Activated CD4-positive, alpha-beta memory T cell treated with anti-CD3 and anti-CD28 coated beads, Interleukin-2, amount 10 ng/mL, durations not matched to agents 7 days and 5 days (primary cell): ENCODE results near the gene DLG5. TPM values are rescaled to one million over a fixed set of nuclear protein-coding genes. Genes with fewer than 3 reads are reported as not detected.
"Not testable (repeated sequence)": the region's sequence is repeated elsewhere in the genome, so short reads cannot be mapped to it uniquely, and the experiment has no call there.

ENCODE experiments used
- CTCF ChIA-PET: fragments of 350-600 bp; sonication (Branson Sonifier 250); formaldehyde crosslinking; loops from one replicate; lab custom pipeline; 2021; ENCODE audit warnings: antibody characterized with exemption, inconsistent platforms; lab: Charles Lee
- POLR2A ChIA-PET: fragments of 350-600 bp; sonication (Branson Sonifier 250); formaldehyde crosslinking; loops from one replicate; lab custom pipeline; 2021; ENCODE audit warnings: antibody characterized with exemption; lab: Charles Lee
- DNase-seq: peaks from one replicate; pipeline ENCODE4 v3.0.0-alpha.2; 2020
- H3K27ac Mint-ChIP-seq: one replicate; pipeline ENCODE4 v1.8.0; 2021; ENCODE audit warnings: mild to moderate bottlenecking, mixed read lengths
- H3K27me3 Mint-ChIP-seq: one replicate; pipeline ENCODE4 v1.8.0; 2021; ENCODE audit warnings: mixed read lengths
- H3K36me3 Mint-ChIP-seq: one replicate; pipeline ENCODE4 v1.8.0; 2021; ENCODE audit warnings: low read depth, mixed read lengths
- H3K4me1 Mint-ChIP-seq: one replicate; pipeline ENCODE4 v1.8.0; 2021; ENCODE audit warnings: mixed read lengths
- H3K4me3 Mint-ChIP-seq: one replicate; pipeline ENCODE4 v1.8.0; 2021; ENCODE audit warnings: mild to moderate bottlenecking, mixed read lengths
- H3K9me3 Mint-ChIP-seq: one replicate; pipeline ENCODE4 v1.8.0; 2021; ENCODE audit warnings: mixed read lengths
- total RNA-seq, 2 experiments: library from RNA; stranded (reverse); gene quantifications; one replicate each; pipeline ENCODE4 v1.2.3, GENCODE V29; 2021

Gene DLG5
- total RNA-seq, 2 experiments from 2014 or later = 9.6 to 9.9 TPM

DNA sequence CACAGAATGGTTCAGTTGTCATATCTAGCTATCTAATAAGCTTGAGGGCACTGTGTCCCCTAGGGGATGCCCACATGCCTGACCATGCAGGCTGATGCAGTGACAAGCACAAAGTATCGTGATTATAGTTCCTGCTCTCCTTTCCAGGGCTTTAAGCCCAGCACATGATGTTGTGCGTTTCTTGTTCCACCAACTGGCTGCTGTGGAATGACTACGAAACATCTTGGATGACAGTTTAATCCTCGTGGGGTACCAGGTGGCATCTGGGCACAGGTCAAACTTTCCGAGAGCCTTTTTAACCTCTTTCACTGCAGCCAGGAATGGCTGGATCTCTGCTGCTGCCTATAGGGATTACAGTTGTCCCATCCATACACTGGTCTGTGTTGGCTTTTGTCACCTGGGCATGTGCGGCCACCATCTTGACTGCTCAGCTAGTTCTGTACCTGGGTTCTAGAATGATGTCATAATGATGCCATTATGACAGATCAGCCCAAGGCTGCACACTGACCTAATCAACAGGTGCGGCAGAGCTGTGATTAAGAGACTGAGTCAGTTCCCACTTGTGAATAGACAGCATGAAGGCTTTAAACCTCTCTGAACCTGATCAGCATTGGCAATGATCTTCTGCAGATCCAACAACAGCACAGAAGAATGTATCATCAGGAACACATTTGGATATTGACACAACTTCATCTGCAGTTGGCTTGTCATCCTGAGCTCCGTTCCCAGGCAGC is 144.1 kb downstream of the DLG5 start:
- Mint-ChIP-seq H3K4me3 (no peak overlapping the region), H3K36me3 (no peaks in the 10 kb centered on the region), H3K4me1 (no peaks in the 10 kb centered on the region), H3K27ac (no peak overlapping the region), H3K9me3 (peaks cover 4% of the 10 kb centered on the region), H3K27me3 (no peaks in the 10 kb centered on the region)
- POLR2A ChIA-PET = no interaction called here
- DNase-seq = no peak
- CTCF ChIA-PET = no interaction called here

GRCh38 chr10:77781451-77782327 is 144.9 kb downstream of the DLG5 start:
- no peak for DNase-seq

GRCh38 chr10:77780180-77780579 is 146.4 kb downstream of the DLG5 start:
- CTCF ChIA-PET = no interaction called here
- Mint-ChIP-seq H3K27me3 (no peaks in the 10 kb centered on the region), H3K9me3 (peaks cover 10% of the 10 kb centered on the region), H3K4me3 (no peak overlapping the region), H3K4me1 (no peaks in the 10 kb centered on the region), H3K36me3 (peaks cover 3% of the 10 kb centered on the region), H3K27ac (no peak overlapping the region)
- DNase-seq = no peak
- POLR2A ChIA-PET = no interaction called here

More at GRCh38 chr10:77781451-77782327, 144.9 kb downstream of the DLG5 start:
- no peak overlapping the region for H3K4me3 Mint-ChIP-seq
- CTCF ChIA-PET = no interaction called here
- peaks cover 4% of the 10 kb centered on the region for H3K9me3 Mint-ChIP-seq
- H3K36me3 Mint-ChIP-seq = no peaks in the 10 kb centered on the region
- POLR2A ChIA-PET = no interaction called here
- H3K27ac Mint-ChIP-seq = no peak overlapping the region
- no peaks in the 10 kb centered on the region for H3K27me3 Mint-ChIP-seq
- H3K4me1 Mint-ChIP-seq = no peaks in the 10 kb centered on the region

DNA sequence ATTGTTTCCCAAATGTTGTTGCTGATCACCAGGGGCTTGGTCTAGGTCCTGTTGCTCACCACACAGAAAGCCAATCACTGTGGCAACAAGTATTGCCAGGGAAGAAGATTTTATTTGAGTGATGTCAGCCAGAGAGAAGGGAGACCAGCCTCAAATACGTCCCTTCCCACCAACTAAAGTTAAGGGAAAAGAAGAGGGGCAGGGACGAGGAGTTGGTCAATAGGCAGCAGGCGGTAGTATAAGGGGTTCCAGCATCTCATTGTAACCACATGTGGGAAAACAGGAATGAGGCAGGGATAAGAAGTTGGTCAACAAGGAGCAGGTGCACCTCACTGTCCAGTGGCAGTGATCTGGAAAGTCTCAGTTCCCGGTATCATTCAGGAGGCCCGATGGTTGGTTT is 150.1 kb downstream of the DLG5 start:
- ChIA-PET POLR2A (no interaction called here), CTCF (no interaction called here)
- H3K27ac Mint-ChIP-seq = no peak overlapping the region
- peaks cover 3% of the 10 kb centered on the region for H3K36me3 Mint-ChIP-seq
- peaks cover 10% of the 10 kb centered on the region for H3K9me3 Mint-ChIP-seq
- no peak overlapping the region for H3K4me3 Mint-ChIP-seq
- no peaks in the 10 kb centered on the region for H3K4me1 Mint-ChIP-seq
- DNase-seq = no peak
- H3K27me3 Mint-ChIP-seq = no peaks in the 10 kb centered on the region

- peaks cover 10% of the 10 kb centered on the region for H3K9me3 Mint-ChIP-seq
- H3K4me3 Mint-ChIP-seq = no peak overlapping the region
- no peak overlapping the region for H3K27ac Mint-ChIP-seq
- ChIA-PET CTCF (no interaction called here), POLR2A (no interaction called here)
- H3K27me3 Mint-ChIP-seq = no peaks in the 10 kb centered on the region
- no peaks in the 10 kb centered on the region for H3K4me1 Mint-ChIP-seq
- no peak for DNase-seq
- peaks cover 3% of the 10 kb centered on the region for H3K36me3 Mint-ChIP-seq
Observed at GRCh38 chr10:77774940-77775391, 151.6 kb downstream of the DLG5 start.

- Mint-ChIP-seq H3K36me3 (peaks cover 3% of the 10 kb centered on the region), H3K4me3 (no peak overlapping the region), H3K4me1 (no peaks in the 10 kb centered on the region), H3K27me3 (no peaks in the 10 kb centered on the region), H3K27ac (no peak overlapping the region), H3K9me3 (peaks cover 10% of the 10 kb centered on the region)
- POLR2A ChIA-PET = no interaction called here
- CTCF ChIA-PET = no interaction called here
- DNase-seq = no peak
Observed at GRCh38 chr10:77773631-77774426, 152.7 kb downstream of the DLG5 start.

GRCh38 chr10:77772852-77773600 is 153.5 kb downstream of the DLG5 start:
- H3K27me3 Mint-ChIP-seq, H3K4me1 Mint-ChIP-seq, DNase-seq, CTCF ChIA-PET, H3K36me3 Mint-ChIP-seq, H3K27ac Mint-ChIP-seq, H3K4me3 Mint-ChIP-seq, POLR2A ChIA-PET: not testable (repeated sequence)
- peaks cover 10% of the 10 kb centered on the region for H3K9me3 Mint-ChIP-seq

- no peak overlapping the region for H3K4me3 Mint-ChIP-seq
- POLR2A ChIA-PET = no interaction called here
- H3K4me1 Mint-ChIP-seq = no peaks in the 10 kb centered on the region
- CTCF ChIA-PET = no interaction called here
- DNase-seq = no peak
- H3K27ac Mint-ChIP-seq = no peak overlapping the region
- peaks cover 7% of the 10 kb centered on the region for H3K9me3 Mint-ChIP-seq
- peaks cover 3% of the 10 kb centered on the region for H3K27me3 Mint-ChIP-seq
- peaks cover 3% of the 10 kb centered on the region for H3K36me3 Mint-ChIP-seq
Observed at GRCh38 chr10:77771851-77772250, 154.7 kb downstream of the DLG5 start.

- ChIA-PET POLR2A (no interaction called here), CTCF (no interaction called here)
Observed at GRCh38 chr10:77771450-77771849, 155.1 kb downstream of the DLG5 start.

DNA sequence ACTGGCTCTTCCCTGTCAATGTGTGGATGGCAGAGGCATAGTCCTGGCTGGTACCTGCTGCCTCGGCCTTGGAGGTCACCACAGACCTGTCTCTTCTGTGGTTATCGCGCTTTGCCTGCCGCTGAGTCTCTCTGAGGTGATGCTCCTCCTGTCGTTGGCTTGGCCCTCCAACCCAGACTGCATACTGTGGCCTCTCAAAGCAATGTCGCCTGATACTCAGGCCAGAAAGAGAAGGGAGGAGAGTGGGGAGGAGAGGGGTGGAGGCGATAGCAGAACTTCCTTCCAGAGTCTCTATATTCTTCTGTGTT is 155.7 kb downstream of the DLG5 start:
- no peak overlapping the region for H3K4me3 Mint-ChIP-seq
- POLR2A ChIA-PET = no interaction called here
- no peak overlapping the region for H3K27ac Mint-ChIP-seq
- H3K27me3 Mint-ChIP-seq = peaks cover 3% of the 10 kb centered on the region
- no peaks in the 10 kb centered on the region for H3K9me3 Mint-ChIP-seq
- H3K36me3 Mint-ChIP-seq = no peaks in the 10 kb centered on the region
- H3K4me1 Mint-ChIP-seq = no peaks in the 10 kb centered on the region
- CTCF ChIA-PET = no interaction called here
- no peak for DNase-seq

More at GRCh38 chr10:77771450-77771849, 155.1 kb downstream of the DLG5 start:
- Mint-ChIP-seq H3K27ac (no peak overlapping the region), H3K4me3 (no peak overlapping the region), H3K27me3 (peaks cover 3% of the 10 kb centered on the region), H3K9me3 (peaks cover 5% of the 10 kb centered on the region), H3K4me1 (no peaks in the 10 kb centered on the region), H3K36me3 (peaks cover 2% of the 10 kb centered on the region)
- no peak for DNase-seq

GRCh38 chr10:77770081-77770867 is 156.3 kb downstream of the DLG5 start:
- H3K4me1 Mint-ChIP-seq = no peaks in the 10 kb centered on the region
- no peaks in the 10 kb centered on the region for H3K9me3 Mint-ChIP-seq
- no peak for DNase-seq
- no peaks in the 10 kb centered on the region for H3K36me3 Mint-ChIP-seq
- ChIA-PET POLR2A (no interaction called here), CTCF (no interaction called here)
- H3K27me3 Mint-ChIP-seq = peaks cover 3% of the 10 kb centered on the region
- no peak overlapping the region for H3K4me3 Mint-ChIP-seq
- no peak overlapping the region for H3K27ac Mint-ChIP-seq

- no peaks in the 10 kb centered on the region for H3K4me1 Mint-ChIP-seq
- POLR2A ChIA-PET = interaction anchor here (0.8 kb wide), 1 partner anchor 172 kb away, joined by 3 read pairs; no protein-coding TSS in a partner anchor
- H3K4me3 Mint-ChIP-seq = no peak overlapping the region
- DNase-seq = no peak
- no peaks in the 10 kb centered on the region for H3K9me3 Mint-ChIP-seq
- CTCF ChIA-PET = interaction anchor here (1.1 to 1.2 kb wide), 3 partner anchors 11 to 68 kb away, joined by 3 read pairs; no protein-coding TSS in a partner anchor
- H3K36me3 Mint-ChIP-seq = no peaks in the 10 kb centered on the region
- H3K27ac Mint-ChIP-seq = no peak overlapping the region
- H3K27me3 Mint-ChIP-seq = peaks cover 3% of the 10 kb centered on the region
Observed at GRCh38 chr10:77768039-77768438, 158.5 kb downstream of the DLG5 start.
